H1 (cell line): Measurements from ENCODE around the gene ATR.

Experiments used
- CBX5 ChIP-seq: fragments of 300-800, 300-1000 bp; sonication (generic); IDR thresholded peaks from 2 replicates; pipeline ENCODE4 v1.7.1; 2016; ENCODE audit warnings: antibody characterized with exemption, low read length, low read depth
- EGR1 ChIP-seq: IDR thresholded peaks from 2 replicates; pipeline ENCODE4 v1.6.1; 2011; ENCODE audit warnings: low read depth, low read length, borderline replicate concordance
- EP300 ChIP-seq, 2 experiments: IDR thresholded peaks; 1 replicate in 1 of 2; 2 replicates in 1 of 2; pipeline ENCODE4 v1.6.1; 2011 to 2012; ENCODE audit warnings: low read depth in 2 of 2, low read length in 2 of 2, mild to moderate bottlenecking in 2 of 2, borderline replicate concordance in 1 of 2, inconsistent platforms in 1 of 2, moderate library complexity in 1 of 2
- EZH2 ChIP-seq: fragments of 200-600 bp; sonication (generic); IDR thresholded peaks from 2 replicates; pipeline ENCODE4 v1.7.1; 2012; ENCODE audit warnings: low read depth, mild to moderate bottlenecking, moderate library complexity, low read length, inconsistent platforms; ENCODE audit not compliant: severe bottlenecking
- GABPA ChIP-seq: IDR thresholded peaks from 2 replicates; pipeline ENCODE4 v1.6.1; 2011; ENCODE audit warnings: mild to moderate bottlenecking, low read length, moderate library complexity, borderline replicate concordance; ENCODE audit not compliant: insufficient read depth
- JUN ChIP-seq: IDR thresholded peaks from 2 replicates; pipeline ENCODE4 v1.6.1; 2011; ENCODE audit warnings: low read depth, mild to moderate bottlenecking, improper control_type of control experiment, low read length
- POLR2A ChIP-seq, 2 experiments: IDR thresholded peaks; 1 replicate in 1 of 2; 2 replicates in 1 of 2; pipeline ENCODE4 v1.6.1; 2011; ENCODE audit warnings: low read depth in 2 of 2, low read length in 2 of 2, mild to moderate bottlenecking in 2 of 2; ENCODE audit errors: control extremely low read depth in 1 of 2
- POLR2AphosphoS5 ChIP-seq: IDR thresholded peaks from 2 replicates; pipeline ENCODE4 v1.6.1; 2011; ENCODE audit warnings: low read depth, low read length
- SUZ12 ChIP-seq: fragments of 200-600 bp; sonication (generic); IDR thresholded peaks from 2 replicates; pipeline ENCODE4 v1.6.1; 2012; ENCODE audit warnings: mild to moderate bottlenecking, inconsistent platforms, low read length, moderate library complexity, mixed read lengths
- YY1 ChIP-seq: IDR thresholded peaks from 2 replicates; pipeline ENCODE4 v1.6.1; 2011; ENCODE audit warnings: low read depth, mild to moderate bottlenecking, low read length
- TF ChIP-seq, protein P1 (sequence below), 3 experiments: IDR thresholded peaks; 1 replicate in 2 of 3; 2 replicates in 1 of 3; pipeline versions ENCODE4 v1.5.1 to v1.6.1; 2011; ENCODE audit warnings: low read length in 3 of 3, mild to moderate bottlenecking in 3 of 3, inconsistent platforms in 2 of 3, low read depth in 1 of 3, moderate library complexity in 1 of 3; ENCODE audit not compliant: insufficient read depth in 1 of 3; ENCODE audit errors: control extremely low read depth in 1 of 3
- TF ChIP-seq, protein P2 (sequence below): IDR thresholded peaks from 2 replicates; pipeline ENCODE4 v1.6.1; 2011; ENCODE audit warnings: low read depth, mild to moderate bottlenecking, low read length; ENCODE audit not compliant: insufficient read depth
- TF ChIP-seq, protein P3 (sequence below): IDR thresholded peaks from 2 replicates; pipeline ENCODE4 v1.6.1; 2012; ENCODE audit warnings: inconsistent platforms

DNA sequence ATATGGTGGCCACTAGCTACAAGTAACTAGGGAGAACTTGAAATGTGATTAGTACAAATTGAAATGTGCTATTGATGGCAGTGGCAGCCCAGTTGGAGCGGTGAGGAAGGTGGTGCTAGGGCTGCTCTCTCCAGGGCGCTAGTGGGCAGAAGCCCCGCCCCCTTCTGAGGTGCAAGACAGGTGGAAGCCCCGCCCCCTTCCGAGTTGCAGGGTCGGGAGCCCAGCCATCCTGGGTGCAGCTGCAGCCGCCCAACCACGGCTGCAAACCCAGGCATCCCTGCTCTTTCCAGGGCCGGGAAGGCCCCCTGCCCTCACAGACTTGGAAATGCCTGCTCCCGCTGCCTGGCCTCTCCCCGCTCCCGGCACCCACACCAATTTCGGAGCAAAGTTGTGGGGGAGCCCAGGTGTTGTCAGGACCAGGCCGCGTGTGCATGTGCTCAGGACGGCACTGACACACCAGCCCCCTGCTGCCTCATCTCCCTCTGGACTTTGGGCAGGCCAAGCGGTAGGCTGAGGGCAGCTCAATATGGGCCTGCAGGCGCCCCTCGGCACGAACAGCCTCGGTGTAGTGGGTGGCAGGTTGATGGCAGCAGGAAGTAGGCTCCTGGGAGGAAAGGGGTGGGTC is 10.0 kb downstream of the ATR start:
- TF ChIP-seq, protein P1, sequence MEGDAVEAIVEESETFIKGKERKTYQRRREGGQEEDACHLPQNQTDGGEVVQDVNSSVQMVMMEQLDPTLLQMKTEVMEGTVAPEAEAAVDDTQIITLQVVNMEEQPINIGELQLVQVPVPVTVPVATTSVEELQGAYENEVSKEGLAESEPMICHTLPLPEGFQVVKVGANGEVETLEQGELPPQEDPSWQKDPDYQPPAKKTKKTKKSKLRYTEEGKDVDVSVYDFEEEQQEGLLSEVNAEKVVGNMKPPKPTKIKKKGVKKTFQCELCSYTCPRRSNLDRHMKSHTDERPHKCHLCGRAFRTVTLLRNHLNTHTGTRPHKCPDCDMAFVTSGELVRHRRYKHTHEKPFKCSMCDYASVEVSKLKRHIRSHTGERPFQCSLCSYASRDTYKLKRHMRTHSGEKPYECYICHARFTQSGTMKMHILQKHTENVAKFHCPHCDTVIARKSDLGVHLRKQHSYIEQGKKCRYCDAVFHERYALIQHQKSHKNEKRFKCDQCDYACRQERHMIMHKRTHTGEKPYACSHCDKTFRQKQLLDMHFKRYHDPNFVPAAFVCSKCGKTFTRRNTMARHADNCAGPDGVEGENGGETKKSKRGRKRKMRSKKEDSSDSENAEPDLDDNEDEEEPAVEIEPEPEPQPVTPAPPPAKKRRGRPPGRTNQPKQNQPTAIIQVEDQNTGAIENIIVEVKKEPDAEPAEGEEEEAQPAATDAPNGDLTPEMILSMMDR (IDR thresholded peaks at IDR 0.05; ENCODE audit: control extremely low read depth in 1 of 3, insufficient read depth in 1 of 3, low read depth in 1 of 3, low read length in 3 of 3), result no peak
- TF ChIP-seq EP300 (IDR thresholded peaks at IDR 0.05; ENCODE audit: borderline replicate concordance in 1 of 2, low read depth in 2 of 2, low read length in 2 of 2), result no peak
- TF ChIP-seq SUZ12, result no peak
- TF ChIP-seq EGR1, result no peak
- TF ChIP-seq POLR2A (IDR thresholded peaks at IDR 0.05; ENCODE audit: control extremely low read depth in 1 of 2, low read depth in 2 of 2, low read length in 2 of 2), result no peak
- TF ChIP-seq, protein P2, sequence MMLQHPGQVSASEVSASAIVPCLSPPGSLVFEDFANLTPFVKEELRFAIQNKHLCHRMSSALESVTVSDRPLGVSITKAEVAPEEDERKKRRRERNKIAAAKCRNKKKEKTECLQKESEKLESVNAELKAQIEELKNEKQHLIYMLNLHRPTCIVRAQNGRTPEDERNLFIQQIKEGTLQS, result no peak
- no peak for TF ChIP-seq EZH2
- TF ChIP-seq YY1, result no peak
- TF ChIP-seq GABPA, result no peak
- no peak for TF ChIP-seq POLR2AphosphoS5
- TF ChIP-seq JUN, result no peak
- TF ChIP-seq CBX5, result no peak
- TF ChIP-seq, protein P3, sequence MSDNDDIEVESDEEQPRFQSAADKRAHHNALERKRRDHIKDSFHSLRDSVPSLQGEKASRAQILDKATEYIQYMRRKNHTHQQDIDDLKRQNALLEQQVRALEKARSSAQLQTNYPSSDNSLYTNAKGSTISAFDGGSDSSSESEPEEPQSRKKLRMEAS, result no peak
